GM18499 (cell line): ENCODE data around the gene CAGE1.
"Not testable (repeated sequence)": the region's sequence is repeated elsewhere in the genome, so short reads cannot be mapped to it uniquely, and the experiment has no call there.

Experiments used
- ATAC-seq: cut with Tn5 transposase; IDR thresholded peaks from one replicate; pipeline ENCODE4 v1.9.1; 2021; ENCODE audit warnings: moderate number of reproducible peaks; ENCODE audit not compliant: insufficient read depth, unreplicated experiment

CAGE1 gene

DNA sequence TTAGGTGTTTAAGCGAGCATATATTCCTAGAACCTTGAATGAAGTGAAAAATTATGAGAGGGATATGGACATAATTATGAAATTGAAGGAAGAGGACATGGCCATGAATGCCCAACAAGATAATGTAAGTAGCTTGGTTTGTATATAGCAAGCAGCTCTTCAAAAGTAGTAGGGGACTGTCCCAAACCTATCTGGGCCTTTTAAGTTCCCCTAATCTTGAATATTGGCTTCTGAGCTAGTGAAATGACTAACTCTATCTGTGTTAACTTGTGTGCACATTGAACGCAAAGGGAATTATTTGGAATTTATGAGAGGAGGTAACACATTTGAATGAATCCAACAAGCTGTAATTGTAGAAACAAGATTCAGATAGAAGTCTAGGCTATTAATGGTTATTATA lies 21.8 kb upstream of the CAGE1 start:
- ATAC-seq, result no peak

DNA sequence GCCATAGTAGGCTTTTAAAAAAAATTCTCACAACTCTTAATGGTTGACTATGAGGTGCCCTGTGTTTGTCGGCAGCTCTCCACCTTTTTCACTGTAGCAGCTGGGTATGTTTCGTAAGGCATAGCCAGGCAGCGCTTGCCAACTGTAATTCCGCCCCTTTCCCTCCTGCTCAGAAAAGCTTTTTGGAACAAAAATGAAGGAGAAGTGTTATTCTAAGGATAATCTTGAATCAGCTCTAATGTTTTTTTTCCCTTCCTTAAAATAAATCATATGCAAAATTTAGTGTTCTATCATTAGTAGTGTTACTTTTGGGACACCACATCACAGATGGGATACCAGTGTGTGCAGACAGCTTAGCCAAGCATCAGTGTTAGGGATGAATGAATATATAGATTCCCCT lies 21.3 kb upstream of the CAGE1 start:
- no peak for ATAC-seq

DNA sequence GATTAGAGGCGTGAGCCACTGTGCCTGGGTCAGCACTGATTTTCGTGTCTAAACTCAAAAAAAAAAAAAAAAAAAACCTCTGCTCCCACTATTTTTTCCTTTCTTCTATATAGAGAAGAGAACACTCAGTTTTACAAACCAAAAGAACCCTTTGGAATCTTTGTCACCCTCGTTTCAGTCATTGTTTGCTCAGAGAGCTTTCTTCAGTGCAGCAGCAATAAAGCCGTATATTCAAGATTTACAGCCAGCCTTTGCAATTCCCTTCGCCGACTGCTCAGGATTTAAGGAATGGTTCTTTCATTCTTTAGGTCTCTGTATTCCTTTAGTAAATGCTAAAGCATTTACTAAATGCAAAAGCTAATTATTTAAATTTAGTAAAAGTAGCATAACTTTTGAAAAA lies 20.2 kb upstream of the CAGE1 start:
- no peak for ATAC-seq

DNA sequence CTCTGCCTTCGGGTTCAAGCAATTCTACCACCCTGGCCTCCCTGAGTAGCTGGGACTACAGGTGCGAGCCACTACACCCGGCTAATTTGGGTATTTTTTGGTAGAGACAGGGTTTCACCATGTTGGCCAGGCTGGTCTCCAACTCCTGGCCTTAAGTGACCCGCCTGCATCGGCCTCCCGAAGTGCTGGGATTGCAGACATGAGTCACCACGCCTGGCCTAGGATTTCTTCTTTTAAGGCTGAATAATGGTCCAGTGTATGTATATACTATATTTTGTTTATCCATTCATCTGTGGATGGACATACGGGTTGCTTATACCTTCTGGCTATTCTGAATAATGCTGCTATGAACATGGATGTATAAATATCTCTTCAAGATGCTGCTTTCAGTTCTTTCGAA lies 17.2 kb upstream of the CAGE1 start:
- no peak for ATAC-seq

DNA sequence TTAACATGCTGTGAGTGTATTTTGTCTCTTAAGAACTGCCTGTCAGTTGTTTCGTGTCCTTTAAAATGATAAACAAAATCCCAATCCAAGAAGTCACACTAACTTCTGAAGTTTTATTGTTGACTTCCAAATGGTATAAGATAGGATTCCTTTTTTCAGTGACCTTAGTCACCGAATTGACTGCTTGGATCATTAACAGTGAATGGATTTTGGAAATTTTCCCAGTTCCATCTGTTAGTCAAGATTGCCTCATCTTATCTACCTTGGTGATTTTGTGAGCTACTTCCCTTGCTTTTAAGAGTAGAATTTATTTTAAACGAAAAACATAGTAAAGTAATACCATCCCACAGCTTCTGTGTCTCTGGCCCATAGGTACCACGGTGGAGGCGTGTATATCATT lies 15.0 kb upstream of the CAGE1 start:
- no peak for ATAC-seq

DNA sequence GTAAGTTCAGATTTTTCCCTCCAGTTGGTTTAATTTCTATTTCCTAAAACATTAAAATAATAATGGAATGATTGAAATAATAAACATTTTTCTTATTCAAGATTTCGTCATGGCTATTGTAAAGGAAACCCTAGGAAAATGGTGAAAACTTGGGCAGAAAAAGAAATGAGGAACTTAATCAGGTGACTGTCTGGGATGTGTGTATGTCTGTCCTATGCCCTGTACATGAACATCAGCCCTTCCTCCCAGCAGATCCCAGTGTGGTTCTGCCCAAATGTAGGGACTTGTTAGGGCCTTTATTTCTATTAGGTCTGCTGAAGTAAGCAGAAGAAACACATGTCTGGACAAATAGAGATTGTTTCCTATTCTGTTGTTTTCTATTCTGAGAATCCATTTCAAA lies 13.2 kb upstream of the CAGE1 start:
- ATAC-seq, result no peak

DNA sequence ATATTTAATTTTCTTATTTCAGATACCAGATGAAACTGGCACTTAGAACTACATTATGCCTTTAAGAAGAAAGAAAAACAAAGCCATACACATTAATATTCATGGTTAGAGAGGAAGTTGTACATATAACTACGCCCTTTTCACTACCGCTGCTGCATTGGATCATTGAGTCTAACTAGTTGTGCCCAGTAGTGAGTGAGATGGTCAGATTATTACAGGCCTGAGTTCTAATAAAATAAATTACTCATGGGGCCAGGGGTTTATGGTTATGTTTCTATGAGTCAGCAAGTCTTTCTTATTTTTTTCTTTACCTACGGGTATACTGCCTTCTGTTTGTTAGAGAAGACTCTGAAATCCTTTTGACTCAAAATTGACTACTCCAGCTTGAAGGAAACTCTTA lies 11.5 kb upstream of the CAGE1 start:
- ATAC-seq, result no peak

DNA sequence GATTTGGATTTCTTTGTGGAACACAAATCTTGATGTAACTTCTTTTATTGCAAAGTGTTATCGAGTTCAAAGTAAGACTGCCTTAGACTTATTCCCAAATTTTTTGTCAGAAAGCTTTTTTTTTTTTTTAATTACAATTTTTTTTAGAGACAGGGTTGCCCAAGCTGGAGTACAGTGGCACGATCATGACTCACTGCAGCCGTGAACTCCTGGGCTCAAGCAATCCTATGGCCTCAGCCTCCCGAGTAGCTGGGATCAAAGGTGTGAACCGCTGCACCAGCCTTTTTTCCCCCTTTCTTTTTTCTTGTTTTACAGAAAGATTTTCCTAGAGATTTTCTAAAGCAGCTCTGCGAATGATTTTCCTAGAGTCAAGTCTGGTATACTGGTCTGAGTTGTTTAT lies 2.9 kb upstream of the CAGE1 start:
- no peak for ATAC-seq

DNA sequence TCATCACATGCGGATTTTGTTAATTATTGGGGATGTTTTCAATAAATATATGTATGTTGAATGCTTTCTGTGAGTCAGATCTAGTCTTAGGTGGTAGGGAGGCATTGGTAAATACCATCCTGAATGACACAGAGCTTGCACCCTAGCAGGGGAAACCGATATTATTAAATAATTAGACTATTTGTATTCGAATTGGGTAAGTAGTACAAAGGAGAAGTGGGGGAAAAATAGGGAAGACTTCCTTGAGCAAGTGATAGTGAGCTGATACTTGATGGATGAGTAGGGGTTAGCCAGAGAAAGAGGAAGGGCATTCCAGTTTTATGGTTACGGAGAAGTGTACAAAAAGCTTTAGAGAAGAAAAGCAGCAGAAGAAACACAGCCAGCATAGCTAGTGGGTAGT lies 1.6 kb upstream of the CAGE1 start:
- no peak for ATAC-seq

DNA sequence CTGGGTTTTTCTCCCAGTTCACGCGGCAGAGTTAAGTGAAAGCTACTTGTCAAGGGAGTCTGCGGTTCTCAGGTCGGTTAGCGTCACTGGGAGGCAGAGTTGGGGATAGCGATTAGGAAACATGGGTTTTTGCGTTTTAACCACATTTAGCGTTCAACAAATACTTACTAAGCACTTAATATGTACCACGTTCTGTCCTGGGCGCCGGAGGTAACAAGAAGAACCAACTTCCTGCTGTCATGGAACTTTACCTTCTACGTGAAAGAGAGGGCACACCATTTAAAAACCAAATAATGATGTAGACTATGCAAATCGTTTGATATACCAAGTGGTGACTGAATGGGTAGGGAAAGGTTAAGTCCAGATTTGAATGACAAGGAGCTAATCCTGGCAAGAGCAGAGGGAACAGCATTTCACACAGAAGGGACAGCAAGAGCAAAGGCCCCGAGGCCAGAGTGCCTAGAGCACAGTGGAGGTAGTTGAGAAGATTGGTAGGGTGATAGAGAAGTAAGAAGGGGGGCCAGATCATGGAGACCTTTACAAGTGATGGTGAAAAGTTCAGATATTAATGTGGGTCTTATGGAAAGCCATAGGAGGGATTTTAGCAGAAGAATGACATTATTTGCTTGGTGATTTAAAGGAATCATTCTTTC lies 810 bp upstream of the CAGE1 start:
- peak; percentile 3 for ATAC-seq

DNA sequence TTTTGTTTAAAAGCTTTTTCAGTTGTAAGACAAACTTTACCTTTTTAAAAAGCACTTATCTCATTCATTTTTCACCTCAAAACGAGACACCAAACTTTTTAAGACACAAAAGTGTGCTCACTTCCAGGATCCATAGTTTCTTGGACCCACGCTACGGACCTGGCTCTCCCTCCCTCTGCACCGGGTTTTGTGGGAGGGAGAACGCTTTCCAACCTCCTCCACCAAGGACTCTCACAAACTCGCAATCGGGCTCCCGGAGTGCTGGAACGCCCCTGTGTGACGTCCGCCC lies 436 bp downstream of the CAGE1 start:
- ATAC-seq, result no peak

DNA sequence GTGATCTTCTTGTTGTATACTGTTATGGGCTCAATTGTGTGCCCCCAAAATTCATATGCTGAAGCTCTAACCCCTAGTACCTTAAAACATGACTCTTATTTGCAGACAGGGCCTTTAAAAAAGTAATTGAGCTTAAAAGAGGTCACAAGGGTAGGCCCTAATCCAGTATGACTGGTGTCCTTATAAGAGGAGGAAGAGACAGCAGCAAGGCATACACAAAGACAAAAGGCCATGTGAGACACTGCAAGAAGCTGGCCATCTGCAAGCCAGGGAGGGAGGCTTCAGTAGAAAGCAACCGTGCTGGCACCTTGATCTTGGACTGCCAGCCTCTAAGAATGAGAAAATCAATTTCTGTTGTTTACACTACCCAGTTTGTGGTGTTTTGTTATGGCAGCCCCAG lies 8.4 kb downstream of the CAGE1 start:
- ATAC-seq, result no peak

DNA sequence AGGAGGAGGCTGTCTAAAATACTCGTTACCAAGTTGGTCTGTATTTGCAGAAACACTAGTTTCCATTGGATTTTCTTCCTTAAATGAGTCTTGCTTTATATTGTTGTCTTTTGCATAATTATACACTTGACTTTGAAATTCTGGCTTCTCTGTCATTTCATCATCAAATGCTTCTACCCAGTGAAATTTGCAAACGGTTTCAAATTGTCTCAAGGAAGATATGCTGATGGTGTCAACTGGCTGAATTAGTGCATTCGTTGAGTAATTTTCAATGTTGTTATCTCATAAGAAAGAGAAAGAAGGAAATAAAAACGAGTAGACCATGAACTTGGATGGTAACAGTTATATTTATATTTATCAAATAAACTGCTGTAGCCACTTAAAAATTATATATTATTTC lies 10.8 kb downstream of the CAGE1 start:
- no peak for ATAC-seq

DNA sequence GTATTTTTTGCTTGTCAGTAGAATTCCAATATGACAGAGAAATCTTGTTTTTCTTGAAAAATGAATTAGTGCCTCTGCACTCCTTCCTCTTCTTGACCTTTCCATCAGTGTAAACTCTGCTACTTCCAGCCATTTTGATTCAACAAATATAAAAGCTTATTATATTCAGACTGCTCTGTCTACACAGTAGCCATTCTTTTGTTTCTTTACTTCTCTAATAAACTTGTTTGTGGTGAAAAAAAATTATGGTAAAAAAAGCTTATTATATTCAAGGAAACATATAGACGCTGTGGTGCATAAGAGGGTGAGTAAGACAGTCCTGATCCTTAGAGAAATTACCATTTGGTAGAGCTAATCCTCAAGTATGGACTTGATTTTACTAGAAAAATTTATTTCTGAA lies 11.6 kb downstream of the CAGE1 start:
- no peak for ATAC-seq

DNA sequence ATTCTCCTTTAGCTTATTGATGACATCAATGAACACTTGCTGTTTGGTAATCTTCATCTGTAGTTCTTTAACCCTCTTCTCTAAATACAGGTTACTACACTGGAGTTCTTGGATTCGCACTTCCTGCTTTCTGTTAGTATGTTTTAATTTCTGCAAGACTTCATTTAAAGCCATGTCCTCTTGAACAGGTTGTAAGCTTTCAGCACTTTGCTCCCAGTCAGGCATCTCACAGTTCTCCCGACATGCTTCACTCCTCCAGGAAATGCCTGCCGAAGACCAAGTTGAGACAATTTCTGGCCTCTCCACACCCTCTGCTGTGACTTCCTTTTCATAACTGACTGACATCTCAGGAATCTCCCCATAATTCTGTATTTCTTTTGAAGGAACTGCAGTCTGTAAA lies 15.8 kb downstream of the CAGE1 start:
- ATAC-seq, result no peak

DNA sequence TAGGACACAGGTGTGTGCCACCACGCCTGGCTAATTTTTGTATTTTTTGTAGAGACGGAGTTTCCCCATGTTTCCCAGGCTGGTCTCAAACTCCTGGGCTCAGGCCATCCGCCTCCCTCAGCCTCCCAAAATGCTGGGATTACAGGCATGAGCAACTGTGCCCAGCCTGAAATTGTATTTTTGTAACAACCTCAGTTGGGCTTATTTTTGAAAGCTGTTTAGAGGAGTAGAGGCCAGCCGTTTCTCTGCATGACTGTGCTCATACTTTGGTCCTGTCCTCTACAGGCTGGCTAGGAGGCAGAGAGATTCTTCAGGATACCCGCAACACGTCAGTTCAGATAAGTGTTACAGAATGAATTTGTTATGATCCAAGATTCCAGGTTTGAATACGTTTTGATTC lies 22.1 kb downstream of the CAGE1 start:
- no peak for ATAC-seq

DNA sequence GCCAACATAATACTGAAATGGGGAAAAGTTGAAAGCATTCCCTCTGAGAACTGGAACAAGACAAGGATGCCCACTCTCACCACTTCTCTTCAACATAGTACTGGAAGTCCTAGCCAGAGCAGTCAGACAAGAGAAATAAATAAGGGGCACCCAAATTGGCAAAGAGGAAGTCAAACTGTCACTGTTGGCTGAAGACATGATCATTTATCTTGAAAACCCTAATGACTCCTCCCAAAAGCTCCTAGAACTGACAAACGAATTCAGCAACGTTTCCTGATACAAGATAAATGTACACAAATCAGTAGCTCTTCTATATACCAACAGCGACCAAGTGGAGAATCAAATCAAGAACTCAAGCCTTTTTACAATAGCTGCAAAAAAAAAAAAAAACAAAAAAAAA lies 37.6 kb downstream of the CAGE1 start:
- not testable (repeated sequence) for ATAC-seq

DNA sequence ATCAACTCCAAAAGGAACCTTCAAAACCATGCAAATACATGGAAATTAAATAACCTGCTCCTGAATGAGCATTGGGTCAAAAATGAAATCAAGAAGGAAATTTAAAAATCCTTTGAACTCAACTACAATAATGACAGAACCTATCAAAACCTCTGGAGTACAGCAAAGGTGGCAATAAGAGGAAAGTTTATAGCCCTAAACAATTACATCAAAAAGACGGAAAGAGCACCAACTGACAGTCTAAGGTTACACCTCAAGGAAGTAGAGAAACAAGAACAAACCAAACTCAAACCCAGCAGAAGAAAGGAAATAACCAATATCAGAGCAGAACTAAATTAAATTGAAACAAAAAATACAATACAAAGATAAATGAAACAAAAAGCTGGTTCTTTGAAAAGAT lies 39.0 kb downstream of the CAGE1 start:
- ATAC-seq, result not testable (repeated sequence)

DNA sequence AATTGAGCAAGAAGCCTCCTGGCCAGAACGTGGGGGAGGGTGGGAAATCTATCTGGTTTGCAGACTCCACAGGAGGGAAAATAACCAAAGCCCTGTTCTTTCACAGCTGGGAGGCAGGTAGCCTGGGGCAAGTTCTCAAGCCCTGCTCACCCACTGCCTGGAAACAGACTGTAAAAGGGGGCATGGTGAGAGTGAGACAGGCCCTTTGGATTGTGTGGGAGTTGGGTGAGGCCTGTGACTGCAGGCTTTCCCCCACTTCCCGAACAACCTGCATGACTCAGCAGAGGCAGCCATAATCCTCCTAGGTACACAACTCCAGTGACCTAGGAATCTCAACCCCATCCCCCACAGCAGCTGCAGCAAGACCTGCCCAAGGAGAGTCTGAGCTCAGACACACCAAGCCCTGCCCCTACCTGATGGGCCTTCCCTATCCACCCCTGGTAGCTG lies 42.0 kb downstream of the CAGE1 start:
- ATAC-seq, result not testable (repeated sequence)

DNA sequence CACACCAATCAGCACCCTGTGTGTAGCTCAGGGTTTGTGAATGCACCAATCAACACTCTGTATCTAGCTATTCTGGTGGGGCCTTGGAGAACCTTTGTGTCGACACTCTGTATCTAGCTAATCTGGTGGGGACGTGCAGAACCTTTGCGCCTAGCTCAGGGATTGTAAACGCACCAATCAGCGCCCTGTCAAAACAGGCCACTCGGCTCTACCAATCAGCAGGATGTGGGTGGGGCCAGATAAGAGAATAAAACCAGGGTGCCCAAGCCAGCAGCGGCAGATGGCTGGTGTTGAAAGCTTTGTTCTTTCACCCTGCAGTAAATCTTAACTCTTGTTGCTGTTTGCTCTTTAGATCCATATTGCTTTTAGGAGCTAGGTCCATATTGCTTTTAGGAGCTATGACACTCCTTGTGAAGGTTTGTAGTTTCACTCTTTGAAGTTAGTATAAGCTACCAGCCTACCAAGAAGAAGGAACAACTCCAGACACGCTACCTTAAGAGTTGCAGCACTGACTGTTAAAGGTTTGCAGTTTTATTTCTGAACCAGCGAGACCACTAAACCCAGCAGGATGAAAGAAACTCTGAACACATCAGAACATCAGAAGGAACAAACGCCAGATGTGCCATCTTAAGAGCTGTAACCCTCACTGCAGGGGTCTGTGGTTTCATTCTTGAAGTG lies 44.6 kb downstream of the CAGE1 start:
- ATAC-seq, result not testable (repeated sequence)

DNA sequence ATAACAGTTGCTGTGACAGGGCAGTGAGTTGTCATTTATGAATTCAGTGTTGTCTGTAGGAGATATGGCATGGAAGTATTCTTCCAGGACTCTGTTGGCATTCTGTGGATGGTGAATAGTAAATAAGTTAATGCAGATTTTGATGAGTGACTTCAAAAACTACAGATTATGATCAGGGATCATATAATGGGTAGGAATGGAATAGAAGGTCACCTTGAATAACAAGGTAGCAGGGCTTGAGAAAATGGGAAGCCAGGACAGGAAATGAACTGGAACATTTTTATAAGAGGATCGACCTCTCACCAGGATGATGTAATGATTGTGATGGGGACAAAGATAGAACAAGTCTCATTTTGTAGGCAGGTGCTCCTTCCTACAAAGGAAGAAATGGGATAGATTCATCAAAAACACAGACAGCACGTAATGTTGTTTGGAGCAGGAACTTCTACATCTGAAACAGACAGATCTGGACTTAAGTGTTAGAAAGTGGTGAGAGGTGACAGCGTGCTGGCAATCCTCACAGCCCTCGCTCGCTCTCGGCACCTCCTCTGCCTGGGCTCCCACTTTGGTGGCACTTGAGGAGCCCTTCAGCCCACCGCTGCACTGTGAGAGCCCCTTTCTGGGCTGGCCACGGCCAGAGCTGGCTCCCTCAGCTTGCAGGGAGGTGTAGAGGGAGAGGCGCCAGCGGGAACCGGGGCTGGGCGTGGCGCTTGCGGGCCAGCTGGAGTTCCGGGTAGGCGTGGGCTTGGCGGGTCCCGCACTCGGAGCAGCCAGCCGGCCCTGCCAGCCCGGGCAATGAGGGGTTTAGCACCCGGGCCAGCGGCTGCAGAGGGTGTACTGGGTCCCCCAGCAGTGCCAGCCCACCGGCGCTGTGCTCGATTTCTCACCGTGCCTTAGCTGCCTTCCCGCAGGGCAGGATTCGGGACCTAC lies 45.7 kb downstream of the CAGE1 start:
- no peak for ATAC-seq
